GM18526 (cell line): Measurements from ENCODE around the gene SEMA3C.

Experiments
- POLR2A ChIP-seq: IDR thresholded peaks from 3 replicates; pipeline ENCODE4 v1.6.1; 2011; ENCODE audit not compliant: insufficient read length; ENCODE audit errors: extremely low read depth

The SEMA3C gene

GRCh38 chr7:80770061-80770460, 148.8 kb downstream of the SEMA3C start:
- no peak for TF ChIP-seq POLR2A

GRCh38 chr7:80768756-80769155, 150.1 kb downstream of the SEMA3C start:
- TF ChIP-seq POLR2A: no peak

GRCh38 chr7:80767654-80768053, 151.2 kb downstream of the SEMA3C start:
- no peak for TF ChIP-seq POLR2A

GRCh38 chr7:80766724-80767123, 152.1 kb downstream of the SEMA3C start:
- no peak for TF ChIP-seq POLR2A

- no peak for TF ChIP-seq POLR2A
These were observed 154.7 kb downstream of the SEMA3C start for GRCh38 chr7:80764132-80764531.

GRCh38 chr7:80763704-80764103, 155.1 kb downstream of the SEMA3C start:
- TF ChIP-seq POLR2A: no peak

- no peak for TF ChIP-seq POLR2A
These were observed 155.6 kb downstream of the SEMA3C start for GRCh38 chr7:80763289-80763688.

GRCh38 chr7:80760292-80760691, 158.6 kb downstream of the SEMA3C start:
- TF ChIP-seq POLR2A: no peak

GRCh38 chr7:80752954-80753690, 165.7 kb downstream of the SEMA3C start:
- TF ChIP-seq POLR2A: no peak

- TF ChIP-seq POLR2A: no peak
These were observed 169.6 kb downstream of the SEMA3C start for GRCh38 chr7:80749270-80749669.

- no peak for TF ChIP-seq POLR2A
These were observed 170.3 kb downstream of the SEMA3C start for GRCh38 chr7:80748363-80749042.

- TF ChIP-seq POLR2A: no peak
These were observed 177.9 kb downstream of the SEMA3C start for GRCh38 chr7:80740778-80741545.

GRCh38 chr7:80736371-80737125, 182.3 kb downstream of the SEMA3C start:
- no peak for TF ChIP-seq POLR2A

- no peak for TF ChIP-seq POLR2A
These were observed 183.5 kb downstream of the SEMA3C start for GRCh38 chr7:80735330-80735729.

- TF ChIP-seq POLR2A: no peak
These were observed 184.8 kb downstream of the SEMA3C start for GRCh38 chr7:80734011-80734410.
